Glutamatergic neuron (in vitro differentiated cells): ENCODE data around the gene CLCNKA. TPM values are rescaled to one million over a fixed set of nuclear protein-coding genes. Genes with fewer than 3 reads are reported as not detected.

Experiments used
- DNase-seq: peaks from one replicate; pipeline ENCODE4 v3.0.0; 2022
- H3K27ac Mint-ChIP-seq: one replicate; pipeline ENCODE4 v1.8.0; 2020; ENCODE audit warnings: mild to moderate bottlenecking, mixed read lengths, inconsistent platforms; ENCODE audit not compliant: unreplicated experiment
- H3K27me3 Mint-ChIP-seq: one replicate; pipeline ENCODE4 v1.8.0; 2020; ENCODE audit warnings: mild to moderate bottlenecking, moderate library complexity, mixed read lengths, inconsistent platforms; ENCODE audit not compliant: unreplicated experiment
- H3K36me3 Mint-ChIP-seq: one replicate; pipeline ENCODE4 v1.8.0; 2020; ENCODE audit warnings: mild to moderate bottlenecking, mixed read lengths, inconsistent platforms; ENCODE audit not compliant: unreplicated experiment
- H3K4me1 Mint-ChIP-seq: one replicate; pipeline ENCODE4 v1.8.0; 2020; ENCODE audit warnings: mild to moderate bottlenecking, low read depth, mixed read lengths, inconsistent platforms; ENCODE audit not compliant: unreplicated experiment
- H3K4me3 Mint-ChIP-seq: one replicate; pipeline ENCODE4 v1.8.0; 2020; ENCODE audit warnings: mild to moderate bottlenecking, mixed read lengths, inconsistent platforms; ENCODE audit not compliant: unreplicated experiment
- H3K9me3 Mint-ChIP-seq: one replicate; pipeline ENCODE4 v1.8.0; 2020; ENCODE audit warnings: mild to moderate bottlenecking, moderate library complexity, mixed read lengths, inconsistent platforms; ENCODE audit not compliant: unreplicated experiment
- CTCF ChIP-seq: fragments of 200-600 bp; sonication (generic); IDR thresholded peaks from one replicate; pipeline ENCODE4 v1.5.0; 2021; ENCODE audit not compliant: partially characterized antibody, unreplicated experiment
- total RNA-seq: library from RNA; stranded (reverse); fragmentation: NEBNext Ultra II Directional; extraction: Animal tissue kit (Norgen Biotek cat#: 25700); gene quantifications from one replicate; pipeline ENCODE4 v1.2.1, GENCODE V29; 2021; ENCODE audit not compliant: unreplicated experiment

Gene CLCNKA
- total RNA-seq, 1 donor from 2014 or later, result 0.34 TPM

- DNase-seq, result no peak
- Mint-ChIP-seq H3K4me1 (peaks cover 15% of the 10 kb centered on the region), H3K36me3 (no peaks in the 10 kb centered on the region), H3K4me3 (peak overlapping the region; percentile 65), H3K9me3 (peaks cover 8% of the 10 kb centered on the region), H3K27me3 (peaks cover 4% of the 10 kb centered on the region), H3K27ac (no peak overlapping the region)
- no peak for TF ChIP-seq CTCF
These were observed 7.0 kb upstream of the CLCNKA start for GRCh38 chr1:16014509-16015482.

GRCh38 chr1:16015491-16015890 lies 6.3 kb upstream of the CLCNKA start:
- Mint-ChIP-seq H3K27ac (no peak overlapping the region), H3K4me1 (peaks cover 15% of the 10 kb centered on the region), H3K36me3 (no peaks in the 10 kb centered on the region), H3K27me3 (peaks cover 4% of the 10 kb centered on the region), H3K4me3 (no peak overlapping the region), H3K9me3 (peaks cover 11% of the 10 kb centered on the region)
- TF ChIP-seq CTCF, result no peak
- DNase-seq, result no peak

GRCh38 chr1:16015960-16016901 lies 5.6 kb upstream of the CLCNKA start:
- Mint-ChIP-seq H3K27me3 (peaks cover 4% of the 10 kb centered on the region), H3K36me3 (no peaks in the 10 kb centered on the region), H3K4me1 (peaks cover 15% of the 10 kb centered on the region), H3K9me3 (peaks cover 11% of the 10 kb centered on the region), H3K27ac (no peak overlapping the region), H3K4me3 (no peak overlapping the region)
- DNase-seq, result no peak
- no peak for TF ChIP-seq CTCF

- Mint-ChIP-seq H3K4me1 (peaks cover 21% of the 10 kb centered on the region), H3K27me3 (peaks cover 8% of the 10 kb centered on the region), H3K9me3 (peaks cover 11% of the 10 kb centered on the region), H3K4me3 (no peak overlapping the region), H3K36me3 (no peaks in the 10 kb centered on the region), H3K27ac (no peak overlapping the region)
- no peak for DNase-seq
- TF ChIP-seq CTCF, result no peak
These were observed 4.8 kb upstream of the CLCNKA start for GRCh38 chr1:16017076-16017460.
